ENCODE measurements around the gene HSD3B7.

HSD3B7 gene

GRCh38 chr16:30964574-30965226 is 20.3 kb upstream of the HSD3B7 start:
- in situ Hi-C loops (cut with MboI; ENCODE audit: low pct_unique_long_range_greater_than_20kb, low sequenced_read_pairs, unreplicated experiment) = loop anchor here (25.0 kb wide), 2 partner anchors 473 to 923 kb away; partner anchors contain the start of genes COX6A2 and ZNF843
- DNase-seq (ENCODE audit: low spot score) = no peak
- TF ChIP-seq CTCF (IDR thresholded peaks at IDR 0.05; ENCODE audit: extremely low read depth, insufficient read depth, missing control alignments) = no peak

- in situ Hi-C loops (cut with MboI; ENCODE audit: low pct_unique_long_range_greater_than_20kb, low sequenced_read_pairs, unreplicated experiment) = loop anchor here (25.0 kb wide), 2 partner anchors 472 to 922 kb away; partner anchors contain the start of genes COX6A2 and ZNF843
- no peak for DNase-seq (ENCODE audit: low spot score)
- TF ChIP-seq CTCF (IDR thresholded peaks at IDR 0.05; ENCODE audit: extremely low read depth, insufficient read depth, missing control alignments) = no peak
Observed at GRCh38 chr16:30965436-30965835, 19.6 kb upstream of the HSD3B7 start.

DNA sequence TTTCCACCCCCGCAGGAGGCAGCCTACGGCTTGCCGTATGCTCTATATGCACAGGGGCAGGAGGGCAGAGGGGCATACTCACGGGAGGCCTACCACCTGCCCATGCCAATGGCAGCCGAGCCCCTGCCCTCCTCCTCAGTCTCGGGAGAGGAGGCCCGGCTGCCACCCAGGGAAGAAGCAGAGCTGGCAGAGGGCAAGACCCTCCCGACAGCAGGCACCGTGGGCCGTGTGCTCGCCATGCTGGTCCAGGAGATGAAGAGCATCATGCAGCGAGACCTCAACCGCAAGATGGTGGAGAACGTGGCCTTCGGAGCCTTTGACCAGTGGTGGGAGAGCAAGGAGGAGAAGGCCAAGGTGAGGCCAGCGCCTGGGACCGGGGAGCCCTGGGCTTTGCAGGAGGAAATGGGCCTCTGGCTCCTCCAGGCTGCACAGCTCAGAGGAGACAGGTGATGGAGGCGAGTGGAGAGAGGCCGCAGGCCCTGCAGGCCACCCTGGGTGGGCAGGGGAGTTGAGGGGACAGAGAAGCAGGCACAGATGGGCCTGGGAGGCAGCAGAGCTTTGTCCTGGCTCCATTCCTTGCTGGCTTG is 18.9 kb upstream of the HSD3B7 start:
- in situ Hi-C loops (cut with MboI; ENCODE audit: low pct_unique_long_range_greater_than_20kb, low sequenced_read_pairs, unreplicated experiment) = loop anchor here (25.0 kb wide), 2 partner anchors 471 to 921 kb away; partner anchors contain the start of genes COX6A2 and ZNF843
- no peak for DNase-seq (ENCODE audit: low spot score)
- no peak for TF ChIP-seq CTCF (IDR thresholded peaks at IDR 0.05; ENCODE audit: extremely low read depth, insufficient read depth, missing control alignments)

- no peak for DNase-seq (ENCODE audit: low spot score)
- no peak for TF ChIP-seq CTCF (IDR thresholded peaks at IDR 0.05; ENCODE audit: extremely low read depth, insufficient read depth, missing control alignments)
- in situ Hi-C loops (cut with MboI; ENCODE audit: low pct_unique_long_range_greater_than_20kb, low sequenced_read_pairs, unreplicated experiment) = loop anchor here (25.0 kb wide), 2 partner anchors 470 to 920 kb away; partner anchors contain the start of genes COX6A2 and ZNF843
Observed at GRCh38 chr16:30967795-30968194, 17.2 kb upstream of the HSD3B7 start.

GRCh38 chr16:30969246-30969842 is 15.7 kb upstream of the HSD3B7 start:
- no peak for DNase-seq (ENCODE audit: low spot score)
- no peak for TF ChIP-seq CTCF (IDR thresholded peaks at IDR 0.05; ENCODE audit: extremely low read depth, insufficient read depth, missing control alignments)
- in situ Hi-C loops (cut with MboI; ENCODE audit: low pct_unique_long_range_greater_than_20kb, low sequenced_read_pairs, unreplicated experiment) = loop anchor here (25.0 kb wide), 2 partner anchors 468 to 918 kb away; partner anchors contain the start of genes COX6A2 and ZNF843

DNA sequence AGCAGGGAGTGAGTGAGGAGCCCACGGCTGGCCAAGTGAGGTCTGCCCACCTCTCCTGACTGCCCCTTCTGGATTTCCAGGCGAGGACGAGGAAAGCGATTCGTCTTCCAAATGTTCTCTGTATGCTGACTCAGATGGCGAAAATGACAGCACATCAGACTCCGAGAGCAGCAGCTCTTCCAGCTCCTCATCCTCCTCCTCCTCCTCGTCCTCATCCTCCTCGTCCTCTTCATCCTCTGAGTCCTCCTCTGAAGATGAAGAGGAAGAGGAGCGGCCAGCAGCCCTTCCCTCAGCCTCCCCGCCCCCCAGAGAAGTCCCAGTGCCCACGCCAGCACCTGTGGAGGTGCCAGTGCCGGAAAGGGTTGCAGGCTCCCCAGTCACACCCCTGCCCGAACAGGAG is 13.7 kb upstream of the HSD3B7 start:
- DNase-seq (ENCODE audit: low spot score) = no peak
- in situ Hi-C loops (cut with MboI; ENCODE audit: low pct_unique_long_range_greater_than_20kb, low sequenced_read_pairs, unreplicated experiment) = loop anchor here (25.0 kb wide), 2 partner anchors 466 to 916 kb away; partner anchors contain the start of genes COX6A2 and ZNF843
- no peak for TF ChIP-seq CTCF (IDR thresholded peaks at IDR 0.05; ENCODE audit: extremely low read depth, insufficient read depth, missing control alignments)
